ENCODE measurements around the gene RTN4R.

The RTN4R gene

DNA sequence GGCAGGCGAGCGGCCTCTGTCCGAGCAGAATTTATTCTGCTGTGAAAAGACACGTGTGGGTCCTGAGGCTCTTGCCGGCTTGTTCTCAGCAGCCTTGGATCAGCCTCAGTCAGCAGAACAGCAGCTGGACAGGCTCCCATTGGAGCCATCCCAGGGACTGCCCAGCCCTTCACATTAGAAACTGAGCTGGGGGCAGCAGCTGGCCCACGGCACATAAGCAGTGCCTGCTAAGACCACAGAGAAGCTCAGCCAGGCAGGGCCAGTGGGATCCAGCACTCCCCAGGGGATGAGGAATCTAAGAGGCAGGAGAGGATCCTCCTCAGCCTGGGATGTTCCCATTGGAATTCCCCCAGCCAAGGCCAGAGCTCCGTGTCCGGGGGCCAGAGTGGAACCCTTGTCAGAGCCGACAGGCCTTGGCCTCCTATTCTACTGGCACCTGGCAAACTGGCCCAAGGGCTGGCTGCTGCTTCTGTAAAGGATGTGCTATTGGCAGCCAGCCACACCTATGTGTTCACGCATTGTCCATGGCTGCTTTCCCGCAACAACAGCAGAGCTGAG is 18.2 kb downstream of the RTN4R start:
- Histone ChIP-seq H3K4me1 (ENCODE audit: control insufficient read depth, insufficient read depth, low read length) (peaks cover 10% of the 10 kb centered on the region), H3K9me3 (ENCODE audit: control insufficient read depth, insufficient read depth, low read length) (no peaks in the 10 kb centered on the region), H3K27ac (ENCODE audit: low read length) (no peak overlapping the region), H3K27me3 (ENCODE audit: control insufficient read depth, insufficient read depth, low read length) (no peaks in the 10 kb centered on the region), H3K4me3 (ENCODE audit: low read length) (no peak overlapping the region), H3K36me3 (ENCODE audit: control insufficient read depth, insufficient read depth, low read length) (no peaks in the 10 kb centered on the region)
- DNase-seq (ENCODE audit: low read depth, low spot score) = no peak
- WGBS (ENCODE audit: insufficient coverage, insufficient read length) = no CpG with 5 or more reads among the region's 11 CpGs

DNA sequence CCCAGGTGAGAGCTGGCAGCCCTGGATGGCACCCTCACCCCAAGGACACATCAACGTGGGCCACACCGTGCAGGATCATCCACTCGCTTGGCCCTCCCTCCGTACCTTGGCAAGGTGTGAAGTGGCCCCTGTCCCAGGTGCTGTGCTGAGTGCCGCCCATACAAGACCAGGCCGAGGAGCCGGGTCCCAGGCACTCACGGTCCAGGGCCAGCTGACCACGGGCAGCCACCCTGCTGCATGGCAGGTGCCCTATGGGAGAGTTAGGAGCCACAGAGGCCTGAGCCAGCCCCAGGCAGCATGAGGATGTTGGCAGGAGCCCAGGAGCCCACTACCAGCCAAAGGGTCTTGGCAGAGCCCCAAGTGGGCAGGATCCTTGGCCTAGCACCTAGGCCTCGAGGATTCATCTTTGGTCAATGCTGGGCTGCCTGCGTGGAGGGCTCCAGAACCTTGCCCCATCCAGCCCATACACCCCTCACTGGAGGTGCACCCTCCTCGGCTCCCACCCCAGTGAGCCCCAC is 19.6 kb downstream of the RTN4R start:
- Histone ChIP-seq H3K27ac (ENCODE audit: low read length) (no peak overlapping the region), H3K36me3 (ENCODE audit: control insufficient read depth, insufficient read depth, low read length) (no peaks in the 10 kb centered on the region), H3K4me1 (ENCODE audit: control insufficient read depth, insufficient read depth, low read length) (peaks cover 17% of the 10 kb centered on the region), H3K9me3 (ENCODE audit: control insufficient read depth, insufficient read depth, low read length) (no peaks in the 10 kb centered on the region), H3K4me3 (ENCODE audit: low read length) (no peak overlapping the region), H3K27me3 (ENCODE audit: control insufficient read depth, insufficient read depth, low read length) (no peaks in the 10 kb centered on the region)
- no peak for DNase-seq (ENCODE audit: low read depth, low spot score)
- no CpG with 5 or more reads among the region's 12 CpGs for WGBS (ENCODE audit: insufficient coverage, insufficient read length)

DNA sequence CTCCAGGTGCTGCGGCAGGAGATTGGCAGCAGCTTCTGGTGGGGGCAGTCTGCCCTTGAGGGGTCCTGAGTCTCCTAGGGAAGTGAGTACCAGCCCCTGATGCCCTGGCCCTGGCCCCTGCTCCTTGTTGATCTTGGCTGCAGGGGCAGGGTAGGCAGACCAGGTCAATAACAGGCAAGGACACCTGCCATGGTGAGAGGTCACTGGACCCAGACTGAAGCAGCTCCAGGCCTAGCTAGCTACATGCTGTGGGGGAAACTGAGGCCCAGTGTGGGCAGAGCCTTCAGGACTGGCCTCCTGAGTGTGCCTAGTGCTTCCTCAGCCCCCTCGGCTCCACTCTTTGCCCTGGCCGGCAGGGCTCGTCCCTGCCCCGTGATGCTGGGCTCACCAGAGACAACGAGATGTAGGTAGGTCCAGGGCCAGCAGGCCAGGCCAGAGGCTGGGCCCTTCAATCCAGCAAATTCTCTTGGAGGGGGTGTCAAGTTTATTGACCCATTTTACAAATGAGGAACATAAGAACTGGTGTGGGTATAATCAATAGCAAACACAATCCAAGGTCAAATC is 20.4 kb downstream of the RTN4R start:
- no CpG with 5 or more reads among the region's 6 CpGs for WGBS (ENCODE audit: insufficient coverage, insufficient read length)
- no peak for DNase-seq (ENCODE audit: low read depth, low spot score)
- Histone ChIP-seq H3K27ac (ENCODE audit: low read length) (no peak overlapping the region), H3K27me3 (ENCODE audit: control insufficient read depth, insufficient read depth, low read length) (no peaks in the 10 kb centered on the region), H3K4me3 (ENCODE audit: low read length) (no peak overlapping the region), H3K4me1 (ENCODE audit: control insufficient read depth, insufficient read depth, low read length) (peaks cover 18% of the 10 kb centered on the region), H3K36me3 (ENCODE audit: control insufficient read depth, insufficient read depth, low read length) (no peaks in the 10 kb centered on the region; the same call in 1 of the 2 replicates), H3K9me3 (ENCODE audit: control insufficient read depth, insufficient read depth, low read length) (no peaks in the 10 kb centered on the region)

DNA sequence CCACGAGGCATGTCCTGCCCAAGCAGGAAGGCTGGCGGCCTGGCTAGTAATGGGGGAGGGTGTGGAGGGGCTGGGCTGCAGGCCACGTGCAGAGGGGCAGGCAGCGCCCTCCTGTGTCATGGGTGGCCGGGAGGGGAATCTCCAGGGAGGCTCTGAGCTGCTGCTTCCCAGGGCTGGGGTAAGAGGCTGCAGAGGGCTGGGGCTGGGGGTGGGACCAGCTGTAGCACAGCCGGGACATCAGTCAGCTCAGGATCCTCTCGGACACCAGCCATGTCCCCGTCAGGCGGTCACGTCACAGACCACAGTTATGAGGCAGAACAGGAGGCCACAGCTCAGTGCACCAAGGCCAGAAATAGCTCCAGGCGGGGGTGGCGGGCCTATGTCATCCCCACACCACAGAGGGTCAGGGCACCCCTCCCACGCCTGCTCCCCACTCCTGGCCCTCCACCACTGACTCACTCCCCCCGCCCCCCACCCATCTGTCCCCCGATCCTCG is 21.1 kb downstream of the RTN4R start:
- H3K4me1 ChIP-seq (ENCODE audit: control insufficient read depth, insufficient read depth, low read length) = peaks cover 18% of the 10 kb centered on the region
- H3K36me3 ChIP-seq (ENCODE audit: control insufficient read depth, insufficient read depth, low read length) = peaks cover 5% of the 10 kb centered on the region; the same call in 1 of the 2 replicates
- H3K4me3 ChIP-seq (ENCODE audit: low read length) = no peak overlapping the region
- H3K9me3 ChIP-seq (ENCODE audit: control insufficient read depth, insufficient read depth, low read length) = no peaks in the 10 kb centered on the region
- no peak overlapping the region for H3K27ac ChIP-seq (ENCODE audit: low read length)
- whole genome bisulfite sequencing (ENCODE audit: insufficient coverage, insufficient read length) = no CpG with 5 or more reads among the region's 16 CpGs
- no peak for DNase-seq (ENCODE audit: low read depth, low spot score)
- no peaks in the 10 kb centered on the region for H3K27me3 ChIP-seq (ENCODE audit: control insufficient read depth, insufficient read depth, low read length)

DNA sequence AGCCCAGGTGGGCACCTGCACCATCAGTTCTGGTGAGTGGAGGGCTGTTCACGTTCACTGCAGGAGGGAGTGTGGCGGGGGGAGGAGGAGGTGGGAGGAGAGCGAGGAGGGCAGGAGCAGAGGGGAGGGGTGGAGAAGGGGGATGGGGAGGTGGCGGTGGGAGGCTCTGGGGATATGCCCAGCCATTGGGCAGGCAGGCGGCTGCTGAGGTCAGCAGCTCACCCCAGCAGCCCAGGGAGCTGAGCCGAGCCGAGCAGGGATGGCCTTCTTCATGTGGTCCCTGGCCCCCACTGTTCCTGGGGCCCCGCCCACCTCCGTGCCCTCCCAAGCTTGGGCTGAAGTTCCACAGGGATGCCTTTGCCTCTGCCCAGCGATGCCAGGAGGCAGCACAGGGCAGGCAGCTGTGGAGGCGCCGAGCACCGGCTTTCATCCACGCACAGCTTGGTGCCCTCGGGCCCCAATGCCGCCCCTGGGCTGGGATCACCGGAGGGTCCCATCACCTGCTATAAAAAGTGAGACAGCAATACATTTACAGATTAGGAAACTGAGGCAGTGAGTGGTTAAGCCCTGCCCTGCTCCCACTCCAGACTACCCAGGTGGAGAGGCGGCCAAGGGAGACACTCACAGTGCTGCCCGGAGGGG is 21.6 kb downstream of the RTN4R start:
- peaks cover 18% of the 10 kb centered on the region for H3K4me1 ChIP-seq (ENCODE audit: control insufficient read depth, insufficient read depth, low read length)
- DNase-seq (ENCODE audit: low read depth, low spot score) = no peak
- H3K27me3 ChIP-seq (ENCODE audit: control insufficient read depth, insufficient read depth, low read length) = no peaks in the 10 kb centered on the region
- H3K27ac ChIP-seq (ENCODE audit: low read length) = no peak overlapping the region
- WGBS (ENCODE audit: insufficient coverage, insufficient read length) = no CpG with 5 or more reads among the region's 19 CpGs
- no peaks in the 10 kb centered on the region for H3K9me3 ChIP-seq (ENCODE audit: control insufficient read depth, insufficient read depth, low read length)
- no peak overlapping the region for H3K4me3 ChIP-seq (ENCODE audit: low read length)
- H3K36me3 ChIP-seq (ENCODE audit: control insufficient read depth, insufficient read depth, low read length) = peaks cover 7% of the 10 kb centered on the region; the same call in 1 of the 2 replicates

DNA sequence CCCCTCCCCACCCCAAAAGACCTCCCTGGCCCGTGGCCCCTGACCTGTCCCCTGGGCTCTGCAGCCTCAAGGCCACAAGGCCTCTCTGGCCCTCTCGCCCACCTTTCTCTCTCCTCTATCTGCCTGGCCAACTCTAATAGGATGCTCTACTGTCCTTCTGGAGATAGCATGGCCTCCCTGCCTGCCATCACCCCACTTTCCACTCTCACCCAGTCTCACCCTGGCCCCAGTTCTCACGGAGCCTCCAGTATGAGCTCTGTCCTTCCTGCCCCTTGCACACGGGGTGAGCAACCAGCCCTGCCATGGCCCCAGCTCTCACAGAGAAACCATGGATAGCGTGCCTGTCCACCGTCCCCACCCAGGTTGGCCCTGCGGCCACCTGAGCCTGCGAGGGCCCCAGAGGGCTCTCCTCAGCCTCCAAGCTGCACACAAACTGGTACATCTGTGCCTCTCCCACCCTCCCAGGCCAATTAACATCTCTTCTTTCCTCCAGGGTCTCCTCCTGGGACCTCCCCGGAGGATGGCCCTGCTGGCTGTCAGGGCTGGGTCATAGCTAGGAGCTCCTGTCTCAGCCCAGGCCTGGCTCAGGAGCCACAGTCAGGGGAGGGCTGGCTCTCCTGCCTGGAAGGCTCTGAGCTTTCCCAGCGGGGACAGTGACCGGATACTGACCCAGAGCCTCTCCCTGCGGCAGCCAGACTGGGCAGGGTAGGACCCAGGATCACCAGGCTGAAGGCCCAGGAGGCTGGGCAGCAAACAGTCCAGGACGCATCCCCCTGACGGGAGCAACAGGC is 22.3 kb downstream of the RTN4R start:
- Histone ChIP-seq H3K9me3 (ENCODE audit: control insufficient read depth, insufficient read depth, low read length) (no peaks in the 10 kb centered on the region), H3K27me3 (ENCODE audit: control insufficient read depth, insufficient read depth, low read length) (no peaks in the 10 kb centered on the region), H3K4me3 (ENCODE audit: low read length) (no peak overlapping the region), H3K4me1 (ENCODE audit: control insufficient read depth, insufficient read depth, low read length) (peaks cover 19% of the 10 kb centered on the region), H3K36me3 (ENCODE audit: control insufficient read depth, insufficient read depth, low read length) (peaks cover 8% of the 10 kb centered on the region; the same call in 1 of the 2 replicates), H3K27ac (ENCODE audit: low read length) (no peak overlapping the region)
- no CpG with 5 or more reads among the region's 14 CpGs for WGBS (ENCODE audit: insufficient coverage, insufficient read length)
- DNase-seq (ENCODE audit: low read depth, low spot score) = no peak

DNA sequence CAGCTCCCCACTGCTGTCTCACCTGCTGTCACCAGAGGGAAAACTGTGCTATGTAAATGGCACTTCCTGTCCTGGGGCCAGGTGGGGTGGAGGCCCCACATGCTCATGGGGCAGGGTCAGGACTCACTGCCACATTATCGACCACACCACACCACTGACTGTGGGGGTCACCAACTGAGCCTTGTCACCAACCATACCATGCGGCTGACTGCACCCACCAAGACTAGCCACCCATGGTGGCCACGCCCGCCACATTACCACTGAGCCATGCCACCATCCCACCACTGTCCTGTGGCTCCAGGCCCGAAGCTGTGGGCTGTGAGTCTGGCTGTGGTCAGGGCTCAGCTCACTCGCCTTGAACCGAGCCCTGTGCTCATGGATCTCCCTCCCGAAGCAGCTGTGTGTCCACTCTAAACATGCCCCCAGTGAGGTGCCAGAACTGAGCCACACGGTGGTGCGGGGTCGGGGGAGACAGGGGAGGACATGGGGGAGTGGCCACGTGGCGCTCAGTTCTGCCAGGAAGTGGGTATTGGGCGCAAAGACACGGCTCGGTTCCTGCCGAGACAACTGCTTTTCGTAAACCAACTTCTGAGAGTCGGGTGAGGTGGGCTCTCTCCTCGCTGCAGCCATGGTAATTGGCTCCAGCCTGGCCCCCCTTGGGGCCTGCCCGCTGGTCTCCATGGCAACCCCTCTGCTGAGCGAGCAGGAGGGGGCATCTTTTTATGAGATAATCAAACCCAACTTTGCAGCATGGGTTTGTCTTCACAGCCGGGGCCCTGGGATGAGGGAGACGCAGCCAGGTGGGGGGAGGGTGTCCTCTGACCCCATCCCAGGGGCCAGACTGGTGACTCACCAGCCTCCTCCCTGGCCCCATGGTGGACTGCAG is 23.2 kb downstream of the RTN4R start:
- Histone ChIP-seq H3K36me3 (ENCODE audit: control insufficient read depth, insufficient read depth, low read length) (peaks cover 8% of the 10 kb centered on the region; the same call in 1 of the 2 replicates), H3K4me1 (ENCODE audit: control insufficient read depth, insufficient read depth, low read length) (peaks cover 22% of the 10 kb centered on the region), H3K27me3 (ENCODE audit: control insufficient read depth, insufficient read depth, low read length) (no peaks in the 10 kb centered on the region), H3K27ac (ENCODE audit: low read length) (no peak overlapping the region), H3K4me3 (ENCODE audit: low read length) (no peak overlapping the region), H3K9me3 (ENCODE audit: control insufficient read depth, insufficient read depth, low read length) (no peaks in the 10 kb centered on the region)
- no CpG with 5 or more reads among the region's 24 CpGs for WGBS (ENCODE audit: insufficient coverage, insufficient read length)
- no peak for DNase-seq (ENCODE audit: low read depth, low spot score)

DNA sequence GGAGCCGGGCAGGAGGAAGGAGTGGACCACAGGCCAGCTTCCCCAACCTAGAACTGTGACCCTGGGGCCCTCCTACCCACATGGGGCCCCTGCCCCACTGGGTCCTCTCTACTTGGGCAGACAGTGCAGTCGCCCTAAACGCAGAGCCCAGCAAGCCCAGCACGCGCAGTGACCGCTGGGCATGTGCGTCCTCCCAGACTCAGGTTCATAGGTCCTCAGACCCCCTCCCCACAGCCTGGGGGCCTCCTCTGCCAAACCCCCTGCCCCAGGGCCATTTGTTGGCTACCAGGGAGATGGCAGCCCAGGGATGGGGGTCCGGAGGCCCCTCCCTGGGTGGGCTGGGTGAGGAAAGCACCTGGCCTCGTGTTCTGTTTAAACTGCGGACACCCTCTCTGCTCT is 23.9 kb downstream of the RTN4R start:
- H3K36me3 ChIP-seq (ENCODE audit: control insufficient read depth, insufficient read depth, low read length) = peaks cover 8% of the 10 kb centered on the region; the same call in 1 of the 2 replicates
- no peaks in the 10 kb centered on the region for H3K27me3 ChIP-seq (ENCODE audit: control insufficient read depth, insufficient read depth, low read length)
- H3K9me3 ChIP-seq (ENCODE audit: control insufficient read depth, insufficient read depth, low read length) = no peaks in the 10 kb centered on the region
- DNase-seq (ENCODE audit: low read depth, low spot score) = no peak
- H3K4me3 ChIP-seq (ENCODE audit: low read length) = no peak overlapping the region
- whole genome bisulfite sequencing (ENCODE audit: insufficient coverage, insufficient read length) = no CpG with 5 or more reads among the region's 10 CpGs
- H3K4me1 ChIP-seq (ENCODE audit: control insufficient read depth, insufficient read depth, low read length) = peaks cover 22% of the 10 kb centered on the region
- no peak overlapping the region for H3K27ac ChIP-seq (ENCODE audit: low read length)

DNA sequence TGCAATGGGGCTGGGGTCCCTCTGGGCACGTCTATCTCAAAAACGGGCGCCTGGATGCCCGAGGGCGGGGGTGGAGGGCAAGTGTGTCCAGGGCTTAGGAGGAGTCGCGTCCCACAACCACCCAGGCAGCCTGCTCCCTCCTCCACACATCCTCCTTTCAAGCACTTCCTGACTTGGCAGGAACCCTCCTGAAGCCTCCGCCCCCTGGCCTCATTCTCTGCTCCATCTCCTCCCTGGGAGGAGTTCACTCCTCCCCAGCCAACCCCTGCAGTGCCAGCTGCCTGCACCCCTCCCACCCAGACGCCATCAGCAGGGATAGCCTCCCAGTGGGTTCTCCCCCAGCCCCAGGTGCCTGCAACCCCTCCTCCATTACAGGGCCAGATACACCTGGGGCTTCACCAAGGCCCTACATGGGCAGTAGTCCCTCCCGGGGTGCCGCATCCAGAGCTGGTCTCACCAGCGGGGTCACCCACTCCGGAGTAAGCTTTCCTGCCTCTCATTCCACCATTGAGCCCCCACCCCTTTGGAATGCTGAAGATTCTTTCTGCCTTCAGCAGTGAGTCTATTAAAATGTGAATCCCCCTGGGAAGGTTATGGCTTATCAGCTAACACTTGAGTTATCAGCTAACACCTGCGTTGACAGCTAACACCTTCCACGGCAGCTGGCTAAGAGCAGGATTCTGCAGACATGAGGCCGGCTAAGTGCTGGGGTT is 24.4 kb downstream of the RTN4R start:
- no peak for DNase-seq (ENCODE audit: low read depth, low spot score)
- H3K4me3 ChIP-seq (ENCODE audit: low read length) = no peak overlapping the region
- no CpG with 5 or more reads among the region's 16 CpGs for WGBS (ENCODE audit: insufficient coverage, insufficient read length)
- no peaks in the 10 kb centered on the region for H3K9me3 ChIP-seq (ENCODE audit: control insufficient read depth, insufficient read depth, low read length)
- H3K27me3 ChIP-seq (ENCODE audit: control insufficient read depth, insufficient read depth, low read length) = no peaks in the 10 kb centered on the region
- H3K4me1 ChIP-seq (ENCODE audit: control insufficient read depth, insufficient read depth, low read length) = peaks cover 22% of the 10 kb centered on the region
- H3K27ac ChIP-seq (ENCODE audit: low read length) = no peak overlapping the region
- peaks cover 8% of the 10 kb centered on the region; the same call in 1 of the 2 replicates for H3K36me3 ChIP-seq (ENCODE audit: control insufficient read depth, insufficient read depth, low read length)

Measured in iPS DF 6.9 (cell line).